Ovary (tissue), 3 donors: ENCODE measurements around the gene USP17L26.
"Not testable (repeated sequence)": the region's sequence is repeated elsewhere in the genome, so short reads cannot be mapped to it uniquely, and the experiment has no call there.

Experiments
- CTCF ChIP-seq, 3 donors: fragments of 450-650 bp in 2 of 3; fragments of 200-600 bp in 1 of 3; IDR thresholded peaks; one replicate each; pipeline versions ENCODE4 v1.5.1 to v1.8.0; 2016 to 2022; ENCODE audit warnings: antibody characterized with exemption in 3 of 3, mild to moderate bottlenecking in 1 of 3
- EP300 ChIP-seq: sonication (generic); formaldehyde crosslinking; IDR thresholded peaks from one replicate; pipeline ENCODE4 v1.6.1; 2017; ENCODE audit warnings: antibody characterized with exemption
- POLR2A ChIP-seq: fragments of 450-650 bp; IDR thresholded peaks from one replicate; pipeline ENCODE4 v1.6.1; 2017; ENCODE audit warnings: antibody characterized with exemption, mild to moderate bottlenecking, moderate library complexity
- donor health status: DM: no; HTN: no; CAD: no.

GRCh38 chr4:9350866-9351265 is 16.4 kb downstream of the USP17L26 start:
- not testable (repeated sequence) for TF ChIP-seq POLR2A; CTCF (IDR thresholded peaks at IDR 0.05); EP300
